Measurements from ENCODE around the gene FNDC7.
"Not testable (repeated sequence)": the region's sequence is repeated elsewhere in the genome, so short reads cannot be mapped to it uniquely, and the experiment has no call there.

The FNDC7 gene, protein sequence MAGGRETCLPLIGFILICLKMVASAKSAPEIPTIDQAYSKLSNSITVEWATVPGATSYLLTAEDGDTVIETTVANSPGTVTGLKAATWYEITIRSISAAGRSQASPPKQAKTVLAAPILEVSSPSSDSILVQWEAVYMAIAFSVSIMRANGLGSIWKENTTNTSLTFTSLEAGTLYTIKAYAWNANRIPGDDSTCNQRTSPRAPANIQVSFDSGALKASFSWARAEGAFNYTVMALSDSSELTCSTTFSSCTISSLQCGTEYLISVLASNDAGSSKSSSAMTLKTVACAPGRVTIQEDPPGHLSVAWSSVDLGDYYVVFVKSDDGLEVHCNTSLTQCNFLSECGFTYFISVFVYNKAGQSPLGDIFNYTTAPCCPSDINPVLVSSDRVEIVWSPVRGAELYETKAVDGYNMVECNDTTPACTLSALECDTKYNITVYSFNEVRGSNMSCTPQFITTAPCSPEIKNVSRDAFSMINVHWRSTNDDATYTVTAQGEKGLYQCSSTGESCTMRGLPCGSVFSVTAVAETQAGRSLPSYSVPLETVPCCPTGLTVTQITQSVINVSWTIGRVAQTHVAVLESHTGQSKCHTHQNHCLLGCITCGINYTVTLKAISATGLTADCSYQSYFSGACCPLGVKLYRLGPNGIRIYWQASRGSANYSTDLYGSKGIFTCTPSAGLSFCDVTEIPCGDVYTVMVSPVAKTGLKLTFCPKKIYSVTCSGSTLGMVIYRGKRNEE

DNA sequence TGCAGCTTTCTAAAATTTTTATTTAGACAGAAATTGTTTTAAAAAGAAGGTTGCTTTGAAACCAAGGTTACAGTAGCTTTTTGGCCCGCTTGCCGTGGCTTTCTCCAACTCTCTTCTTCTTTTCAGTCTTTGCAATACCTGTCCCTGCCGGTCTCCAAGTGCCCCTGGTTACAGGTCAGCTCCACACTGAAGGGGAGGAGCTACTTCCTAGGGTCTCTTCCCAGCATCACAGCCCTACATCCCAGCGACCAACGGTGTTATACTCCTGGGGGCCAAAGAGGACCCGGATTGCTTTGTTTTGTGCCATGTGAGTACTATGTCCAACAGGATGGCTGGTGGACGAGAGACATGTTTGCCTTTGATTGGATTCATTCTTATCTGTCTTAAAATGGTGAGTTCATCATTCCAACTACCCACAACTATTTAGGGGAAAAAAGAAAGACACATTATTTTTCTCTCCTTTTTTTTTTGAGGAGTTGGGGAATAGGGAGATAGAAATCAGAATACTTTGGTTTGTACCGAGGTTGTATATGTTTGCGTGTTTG is at the start of gene FNDC7:
Gene FNDC7 (plus strand): TSS at position 303 of the 545 bp plus-strand sequence. CDS start 26 bp downstream, at position 329.
- no peak for DNase-seq (ENCODE audit: low read depth)

- DNase-seq (ENCODE audit: low read depth): no peak
Measured at GRCh38 chr1:108663074-108663473, 49.6 kb upstream of the FNDC7 start.

DNA sequence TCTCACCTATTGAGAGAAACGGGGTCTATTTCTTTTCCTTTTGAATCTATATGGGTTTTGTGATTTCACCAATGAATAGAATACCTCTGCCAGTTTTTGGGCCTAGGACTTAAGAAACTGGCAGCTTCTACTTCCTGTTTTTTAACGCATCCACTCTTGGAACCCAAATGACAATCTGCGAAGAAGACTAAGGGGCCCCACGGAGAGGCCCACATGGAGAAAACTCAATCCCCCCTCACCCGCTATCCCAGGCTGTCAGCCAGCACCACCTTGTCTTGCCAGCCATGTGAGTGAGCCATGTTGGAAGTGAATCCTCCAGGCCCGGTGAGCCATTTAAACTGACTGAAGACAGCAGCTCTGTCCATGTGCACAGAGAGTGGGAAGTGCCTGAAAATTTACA is 48.2 kb upstream of the FNDC7 start:
- DNase-seq (ENCODE audit: low read depth): no peak

- DNase-seq (ENCODE audit: low read depth): no peak
Measured at GRCh38 chr1:108665067-108665466, 47.6 kb upstream of the FNDC7 start.

DNA sequence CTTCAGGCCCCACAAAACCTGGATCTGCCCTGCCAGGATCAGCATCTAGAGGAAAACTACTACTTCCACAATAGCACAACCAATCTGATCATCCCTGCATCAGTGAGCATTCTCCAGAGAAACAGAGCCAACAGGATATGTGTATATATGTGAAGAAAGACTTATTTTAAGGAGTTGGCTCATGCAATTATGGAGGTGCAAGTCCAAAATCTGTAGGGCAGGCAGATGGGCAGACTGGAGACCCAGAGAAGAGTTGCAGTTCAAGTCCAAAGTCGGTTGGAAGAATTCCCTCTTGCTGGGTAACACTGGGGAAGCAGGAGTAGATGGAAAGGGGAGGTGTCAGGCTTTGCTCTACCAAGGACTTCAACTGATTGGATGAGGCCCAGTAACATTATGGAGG is 46.9 kb upstream of the FNDC7 start:
- no peak for DNase-seq (ENCODE audit: low read depth)

- not testable (repeated sequence) for DNase-seq (ENCODE audit: low read depth)
Measured at GRCh38 chr1:108667422-108667821, 45.3 kb upstream of the FNDC7 start.

DNA sequence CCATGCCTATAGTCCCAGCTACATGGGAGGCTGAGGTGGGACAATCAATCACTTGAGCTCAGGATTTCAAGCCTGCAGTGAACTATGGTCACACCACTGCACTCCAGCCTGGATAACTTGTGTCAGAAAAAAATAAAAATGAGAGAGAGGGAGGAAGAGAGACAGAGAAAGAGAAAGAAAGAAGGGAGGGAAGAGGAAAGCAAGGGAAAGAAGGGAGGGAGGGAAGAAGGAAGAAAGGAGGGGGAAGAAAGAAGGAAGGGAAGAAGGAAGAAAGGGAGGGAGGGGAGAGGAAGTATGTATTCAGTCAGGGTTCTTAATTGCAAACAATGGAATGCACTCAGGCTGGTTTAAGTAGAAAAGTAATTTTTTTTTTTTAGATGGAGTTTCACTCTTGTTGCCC is 43.9 kb upstream of the FNDC7 start:
- DNase-seq (ENCODE audit: low read depth): no peak

- DNase-seq (ENCODE audit: low read depth): no peak
Measured at GRCh38 chr1:108669679-108670078, 43.0 kb upstream of the FNDC7 start.

DNA sequence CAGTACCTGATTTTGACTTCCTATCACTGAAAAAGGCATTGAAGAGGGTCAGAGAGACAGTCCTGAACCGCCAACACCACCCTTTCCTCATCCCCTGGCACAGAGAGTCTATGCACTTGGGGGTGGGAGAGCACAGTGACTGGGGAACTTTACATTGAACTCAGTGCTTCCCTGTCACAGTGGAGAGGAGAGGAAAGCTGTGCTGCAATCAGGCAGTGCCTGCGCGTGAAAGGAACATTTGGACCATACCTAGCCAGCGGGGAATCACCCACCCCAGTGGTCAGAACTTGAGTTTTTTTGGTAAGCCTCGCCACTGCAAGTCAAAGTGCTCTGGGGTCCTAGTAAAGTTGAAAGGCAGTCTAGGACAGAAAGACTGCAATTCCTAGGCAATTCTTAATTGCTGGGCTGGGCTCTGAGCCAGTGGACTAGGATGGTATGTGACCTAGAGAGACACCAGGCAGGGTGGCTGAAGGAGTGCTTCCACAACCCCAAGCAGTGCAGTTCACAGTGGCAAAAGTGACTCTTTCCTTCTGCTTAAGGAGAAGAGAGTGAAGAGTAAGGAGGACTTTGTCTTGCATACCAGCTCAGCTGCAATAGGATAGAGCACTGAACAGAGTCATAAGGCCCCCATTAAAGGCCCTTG is 42.5 kb upstream of the FNDC7 start:
- peak; percentile 12 for DNase-seq (ENCODE audit: low read depth)

GRCh38 chr1:108671143-108671542 is 41.6 kb upstream of the FNDC7 start:
- no peak for DNase-seq (ENCODE audit: low read depth)

DNA sequence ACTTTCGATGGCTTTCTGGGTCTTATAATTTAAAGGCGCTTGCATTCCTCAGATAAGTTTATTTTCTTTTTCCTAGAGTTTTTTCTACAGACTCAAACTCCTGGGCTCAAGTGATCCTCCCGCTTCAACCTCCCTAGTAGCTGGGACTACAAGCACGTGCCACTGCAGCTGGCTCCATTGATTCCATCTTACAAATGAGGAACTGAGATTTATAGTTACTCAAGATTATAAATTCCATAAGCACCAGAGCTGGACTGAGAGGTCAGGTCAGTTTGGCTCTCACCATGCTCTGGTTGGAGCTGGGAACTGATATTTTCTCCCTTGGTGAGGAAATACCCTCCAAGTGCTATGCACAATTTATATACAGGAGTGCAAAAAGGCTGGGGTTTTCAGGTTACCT is 34.0 kb upstream of the FNDC7 start:
- DNase-seq (ENCODE audit: low read depth): no peak

GRCh38 chr1:108679586-108680213 is 33.0 kb upstream of the FNDC7 start:
- no peak for DNase-seq (ENCODE audit: low read depth)

DNA sequence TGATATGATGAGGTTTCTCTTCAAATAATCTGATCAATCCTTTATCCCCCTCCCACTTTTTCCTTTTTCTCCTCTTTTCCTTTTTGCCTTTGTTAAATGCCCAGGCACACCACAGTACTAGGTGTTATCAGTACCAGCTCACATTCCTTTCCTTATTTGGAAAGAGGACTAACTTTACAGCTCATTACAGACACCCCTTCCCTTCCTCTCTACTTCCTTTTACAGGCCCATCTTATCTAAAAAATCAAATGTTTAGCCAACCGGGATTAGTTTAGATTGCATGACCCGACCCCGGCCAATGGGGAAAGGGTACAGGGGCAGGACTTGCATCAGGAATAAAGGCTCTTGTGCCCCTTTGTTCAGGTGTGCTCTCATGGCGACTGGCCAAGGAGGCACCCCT is 31.0 kb upstream of the FNDC7 start:
- DNase-seq (ENCODE audit: low read depth): not testable (repeated sequence)

DNA sequence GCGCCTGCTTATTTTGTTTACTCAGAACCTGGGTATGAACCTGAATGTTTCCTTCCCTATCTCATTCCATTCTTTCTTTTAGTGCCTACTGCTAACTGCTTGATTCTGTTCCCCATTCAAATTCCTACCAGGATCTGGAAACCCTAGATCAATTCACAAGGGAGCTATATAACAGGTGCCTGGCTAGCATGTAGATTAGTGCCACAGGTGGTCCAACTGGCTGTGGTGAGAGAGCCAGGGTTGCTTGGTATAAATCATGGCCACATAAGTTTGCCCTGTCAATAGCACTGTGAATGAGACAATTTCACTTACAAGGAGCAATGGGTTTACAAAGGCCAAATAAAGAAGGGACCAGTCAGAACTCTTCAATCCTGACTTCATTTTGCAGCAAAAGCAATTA is 27.2 kb upstream of the FNDC7 start:
- no peak for DNase-seq (ENCODE audit: low read depth)

DNA sequence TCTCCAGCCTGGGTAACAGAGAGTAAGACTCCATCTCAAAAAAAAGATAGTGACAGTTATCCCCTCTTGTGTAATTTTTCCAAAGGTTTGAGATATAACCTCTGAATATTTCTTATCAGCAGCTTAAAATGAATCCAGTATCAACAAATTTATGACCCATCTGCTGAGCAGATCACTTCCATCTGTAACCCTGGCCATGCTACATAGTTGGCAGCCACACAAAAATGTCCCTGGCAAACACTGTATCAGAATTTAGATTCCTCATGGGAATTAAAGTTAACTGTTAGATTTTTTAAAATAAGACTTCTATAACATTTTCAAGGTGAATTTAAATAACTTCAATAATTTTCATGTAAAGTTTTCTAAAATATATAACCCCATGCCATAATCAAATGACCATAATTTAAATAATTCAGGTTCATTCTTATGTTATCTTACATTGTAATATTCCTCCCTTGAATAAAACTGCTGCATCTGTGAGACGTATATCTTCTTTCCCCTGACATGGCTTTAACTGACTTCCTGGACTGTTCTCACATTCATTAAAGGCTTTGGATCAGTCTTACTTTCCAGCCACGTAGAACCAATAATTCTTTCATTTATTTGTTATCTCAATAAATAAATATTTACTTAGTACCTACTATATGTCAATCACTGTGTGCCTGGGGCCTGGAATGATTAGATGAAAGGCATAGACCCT is 25.9 kb upstream of the FNDC7 start:
- DNase-seq (ENCODE audit: low read depth): peak; percentile 70

DNA sequence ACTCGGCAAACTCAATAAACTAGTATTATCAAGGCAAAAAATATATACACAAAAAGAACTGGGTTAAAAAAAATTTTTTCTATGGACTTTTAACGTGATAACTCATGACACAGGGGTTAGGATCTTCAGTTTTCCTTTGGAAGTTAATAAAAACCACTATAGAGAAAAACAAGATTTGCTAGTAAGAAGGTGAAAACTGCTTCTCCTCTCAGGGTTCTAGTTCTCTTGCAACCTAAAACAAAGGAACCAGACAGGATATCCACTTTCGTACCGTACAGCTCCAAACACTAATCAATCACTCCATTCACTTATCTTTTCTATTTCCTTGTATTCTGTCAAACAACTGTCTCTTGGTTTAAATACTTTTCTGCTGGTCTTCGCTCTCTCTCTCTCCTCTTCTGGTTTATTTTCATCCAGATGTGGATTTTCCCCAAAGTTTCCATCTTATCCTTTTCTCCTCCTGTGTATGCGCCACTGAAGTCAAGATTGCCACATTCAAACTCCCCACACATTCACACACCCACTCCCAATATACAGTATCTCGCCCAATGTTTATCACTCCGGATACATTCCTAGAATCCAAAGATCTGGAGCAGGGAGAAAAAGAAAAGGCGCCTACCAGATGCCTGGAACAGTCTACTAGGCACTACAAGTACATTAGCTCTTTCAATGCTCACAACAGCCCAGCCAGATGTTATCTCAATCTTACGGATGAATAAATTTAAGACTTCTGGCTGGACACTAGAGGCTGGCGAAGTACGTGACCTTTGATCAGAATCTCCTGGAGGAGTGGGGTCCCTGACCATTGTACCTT is 21.4 kb upstream of the FNDC7 start:
- DNase-seq (ENCODE audit: low read depth): no peak

- peak; percentile 88 for DNase-seq (ENCODE audit: low read depth)
Measured at GRCh38 chr1:108691942-108692723, 20.6 kb upstream of the FNDC7 start, which contains the start of gene PRPF38B. Gene PRPF38B (plus strand): TSS chr1:108692310. CDS start chr1:108692592, 282 bp downstream.

- peak; percentile 72 for DNase-seq (ENCODE audit: low read depth)
Measured at GRCh38 chr1:108692724-108693655, 19.7 kb upstream of the FNDC7 start.

DNA sequence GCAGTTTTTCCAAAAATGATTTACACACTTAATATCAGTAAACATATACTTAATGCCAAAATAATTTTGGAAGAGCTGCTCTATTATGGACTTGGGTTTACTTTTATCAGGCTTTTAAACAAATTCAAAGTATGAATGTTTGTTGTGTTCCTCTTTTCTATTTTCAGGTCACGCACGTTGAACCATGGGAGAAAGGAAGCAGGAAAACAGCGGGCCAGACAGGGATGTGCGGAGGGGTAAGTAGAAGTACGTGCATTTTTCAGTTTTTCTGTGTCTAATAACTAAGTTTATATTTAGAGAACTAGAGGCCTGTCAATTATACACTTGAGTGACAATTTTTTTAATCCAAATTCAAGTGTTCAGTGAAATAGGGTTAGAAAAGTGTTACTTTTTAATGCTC is 17.2 kb upstream of the FNDC7 start:
- DNase-seq (ENCODE audit: low read depth): no peak

Data from fibroblast of gingiva (primary cell).